Esophagus muscularis mucosa (tissue), 2 donors: ENCODE measurements around the gene C19orf47.

Experiments used
- POLR2A ChIP-seq: fragments of 450-650 bp; IDR thresholded peaks from one replicate; pipeline ENCODE4 v1.6.1; 2017; ENCODE audit warnings: antibody characterized with exemption, moderate library complexity, mild to moderate bottlenecking, low read depth
- POLR2AphosphoS5 ChIP-seq, 2 donors: sonication (generic); formaldehyde crosslinking; IDR thresholded peaks; one replicate each; pipeline ENCODE4 v1.6.1; 2017; ENCODE audit warnings: antibody characterized with exemption in 2 of 2

DNA sequence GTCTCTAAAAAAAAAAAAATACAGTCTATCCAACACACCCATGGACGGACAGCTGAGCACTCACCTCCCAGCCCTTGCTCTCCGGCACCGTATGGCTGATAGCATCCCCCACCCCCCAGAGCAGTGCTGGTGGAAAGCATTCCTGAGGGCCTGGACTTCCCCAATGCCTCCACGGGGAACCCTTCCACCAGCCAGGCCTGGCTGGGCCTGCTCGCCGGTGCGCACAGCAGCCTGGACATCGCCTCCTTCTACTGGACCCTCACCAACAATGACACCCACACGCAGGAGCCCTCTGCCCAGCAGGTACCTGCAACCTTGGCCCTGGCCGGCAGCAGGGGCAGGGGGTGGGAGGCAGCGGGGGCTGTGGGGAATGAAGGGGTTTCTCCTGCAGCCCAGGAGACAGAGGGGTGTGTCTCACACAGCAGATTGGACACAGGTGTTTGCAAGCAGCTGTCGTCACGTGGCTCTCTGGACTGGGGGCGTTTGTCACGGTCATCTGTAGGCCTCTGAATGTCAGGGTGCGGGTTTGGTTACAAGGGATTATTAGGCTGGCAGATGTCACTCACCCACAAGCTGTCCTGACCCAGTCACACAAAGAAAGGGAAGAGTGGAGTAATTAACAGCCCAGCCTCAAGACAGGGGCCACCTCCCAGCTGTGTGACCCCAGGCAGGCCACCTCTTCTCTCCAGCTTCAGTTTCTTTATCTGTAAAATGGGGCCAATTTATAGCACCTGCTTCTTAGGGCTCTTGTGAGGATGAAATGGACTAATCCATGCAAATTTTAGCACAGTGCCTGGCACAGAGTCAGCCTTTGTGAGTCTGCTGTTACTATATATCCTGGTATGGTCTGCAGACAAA, 19.6 kb upstream of the C19orf47 start:
- TF ChIP-seq POLR2AphosphoS5 (IDR thresholded peaks at IDR 0.05) (no peak), POLR2A (no peak)
